Mesothelial cell of epicardium (in vitro differentiated cells): ENCODE data around the gene ATP6V0E1. TPM values are rescaled to one million over a fixed set of nuclear protein-coding genes. Genes with fewer than 3 reads are reported as not detected.

Experiments
- DNase-seq, 2 experiments: peaks; one replicate each; pipeline ENCODE4 v3.0.0; 2021; ENCODE audit warnings: low spot score in 2 of 2; ENCODE audit not compliant: unreplicated experiment in 2 of 2
- H3K27ac Mint-ChIP-seq: 2 replicates; pipeline ENCODE4 v1.8.0; 2021; ENCODE audit warnings: mixed read lengths
- H3K27me3 Mint-ChIP-seq: 2 replicates; pipeline ENCODE4 v1.8.0; 2021; ENCODE audit warnings: low read depth, mixed read lengths
- H3K36me3 Mint-ChIP-seq: 2 replicates; pipeline ENCODE4 v1.8.0; 2021; ENCODE audit warnings: mixed read lengths
- H3K4me1 Mint-ChIP-seq: 2 replicates; pipeline ENCODE4 v1.8.0; 2021; ENCODE audit warnings: mixed read lengths
- H3K4me3 Mint-ChIP-seq: 2 replicates; pipeline ENCODE4 v1.8.0; 2021; ENCODE audit warnings: mild to moderate bottlenecking, moderate library complexity, mixed read lengths
- H3K9me3 Mint-ChIP-seq: 2 replicates; pipeline ENCODE4 v1.8.0; 2021; ENCODE audit warnings: mixed read lengths
- CTCF ChIP-seq: fragments of 200-600 bp; sonication (generic); IDR thresholded peaks from one replicate; pipeline ENCODE4 v1.5.0; 2021; ENCODE audit warnings: antibody characterized with exemption; ENCODE audit not compliant: unreplicated experiment
- total RNA-seq: library from RNA; stranded (reverse); gene quantifications from 3 replicates; pipeline ENCODE4 v1.2.1, GENCODE V29; 2021

Gene ATP6V0E1
- total RNA-seq, 1 donor from 2014 or later = 116 TPM

DNA sequence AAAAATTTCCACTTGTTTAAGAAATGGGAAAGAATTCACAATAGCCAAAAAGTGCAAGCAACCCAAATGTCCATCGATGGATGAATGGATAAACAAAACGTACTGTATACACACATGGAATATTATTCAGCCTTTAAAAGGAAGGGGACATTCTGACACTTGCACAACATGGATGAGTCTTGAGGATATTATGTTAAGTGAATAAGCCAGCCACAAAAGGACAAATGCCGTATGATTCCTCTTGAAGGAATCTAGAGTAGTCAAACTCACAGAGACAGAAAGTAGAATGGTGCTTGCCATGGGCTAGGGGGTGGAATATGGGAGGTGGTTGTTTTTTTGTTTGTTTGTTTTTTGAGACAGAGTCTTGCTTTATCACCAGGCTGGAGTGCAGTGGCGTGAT, 3.8 kb upstream of the ATP6V0E1 start:
- DNase-seq = no peak

GRCh38 chr5:172981931-172982330, 1.6 kb upstream of the ATP6V0E1 start:
- Mint-ChIP-seq H3K4me3 (no peak overlapping the region), H3K36me3 (peaks cover 4% of the 10 kb centered on the region), H3K9me3 (no peaks in the 10 kb centered on the region), H3K27me3 (peaks cover 3% of the 10 kb centered on the region), H3K27ac (no peak overlapping the region), H3K4me1 (peaks cover 10% of the 10 kb centered on the region)
- DNase-seq = no peak
- TF ChIP-seq CTCF = no peak

More for the DNA sequence above, 3.8 kb upstream of the ATP6V0E1 start:
- no peaks in the 10 kb centered on the region for H3K36me3 Mint-ChIP-seq
- H3K4me3 Mint-ChIP-seq = no peak overlapping the region
- no peaks in the 10 kb centered on the region for H3K9me3 Mint-ChIP-seq
- peaks cover 5% of the 10 kb centered on the region for H3K4me1 Mint-ChIP-seq
- H3K27ac Mint-ChIP-seq = no peak overlapping the region
- peaks cover 20% of the 10 kb centered on the region for H3K27me3 Mint-ChIP-seq
- TF ChIP-seq CTCF = no peak

DNA sequence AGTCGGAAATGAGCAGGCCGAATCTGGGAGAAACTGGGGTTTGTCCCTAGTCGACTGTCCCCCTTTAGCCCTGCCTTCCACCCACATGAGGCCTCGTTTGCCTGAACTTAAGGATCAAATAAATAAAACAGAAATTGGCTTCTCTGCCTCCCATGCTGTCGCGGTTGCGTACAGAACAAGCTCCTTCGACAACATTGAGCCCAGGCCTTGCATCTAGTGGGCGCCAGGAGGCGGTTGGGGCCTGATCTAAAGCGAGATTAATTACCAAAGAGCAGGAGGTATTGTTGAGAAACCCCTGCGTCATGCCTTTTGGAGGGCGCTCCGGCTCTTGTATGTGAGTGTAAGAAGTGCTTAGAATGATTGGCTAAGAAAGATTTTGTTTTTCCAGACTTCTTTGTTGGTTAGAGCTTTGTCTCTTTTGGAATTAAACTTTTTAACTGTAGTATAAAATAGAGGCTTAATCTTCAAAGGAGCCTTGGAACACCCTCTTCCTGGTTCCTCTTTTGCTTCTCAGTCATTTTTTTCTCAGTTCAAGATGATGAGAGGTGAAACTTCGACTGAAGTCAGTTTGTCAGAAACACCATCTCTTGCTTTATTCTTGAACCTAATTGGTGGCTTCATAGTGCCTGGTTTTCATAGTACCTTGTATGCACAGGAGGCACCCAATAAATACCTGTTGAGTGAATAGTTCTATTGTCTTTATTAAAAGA, 828 bp downstream of the ATP6V0E1 start:
- Mint-ChIP-seq H3K36me3 (peaks cover 6% of the 10 kb centered on the region), H3K9me3 (no peaks in the 10 kb centered on the region), H3K4me1 (peaks cover 10% of the 10 kb centered on the region), H3K27ac (peak overlapping the region; percentile 99), H3K27me3 (no peaks in the 10 kb centered on the region), H3K4me3 (peak overlapping the region; percentile 97)
- TF ChIP-seq CTCF = no peak
- peak; percentile 42 to 67 for DNase-seq

GRCh38 chr5:172985596-172985995, 2.0 kb downstream of the ATP6V0E1 start:
- no peak for TF ChIP-seq CTCF

DNA sequence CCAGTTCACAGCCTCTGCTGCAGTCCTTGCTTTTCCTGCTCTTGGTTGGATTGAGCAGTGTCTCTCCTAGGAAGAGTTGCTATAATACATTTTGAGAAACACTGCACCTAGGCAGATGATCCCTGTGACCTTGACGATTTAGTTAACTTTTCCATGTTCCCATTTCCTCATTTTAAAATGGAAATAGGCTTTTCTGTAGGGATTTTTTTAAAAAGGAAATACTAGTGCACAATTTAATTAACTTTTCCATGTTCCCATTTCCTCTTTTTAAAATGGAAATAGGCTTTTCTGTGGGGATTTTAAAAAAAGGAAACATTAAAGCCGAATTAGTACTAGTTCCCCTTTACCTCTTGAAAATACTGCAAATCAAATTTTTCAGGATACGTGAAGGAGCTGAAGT, 4.7 kb downstream of the ATP6V0E1 start:
- H3K36me3 Mint-ChIP-seq = peaks cover 15% of the 10 kb centered on the region
- no peak for TF ChIP-seq CTCF
- no peak overlapping the region for H3K4me3 Mint-ChIP-seq
- H3K9me3 Mint-ChIP-seq = no peaks in the 10 kb centered on the region
- DNase-seq = no peak
- no peaks in the 10 kb centered on the region for H3K27me3 Mint-ChIP-seq
- no peak overlapping the region for H3K27ac Mint-ChIP-seq
- peaks cover 10% of the 10 kb centered on the region for H3K4me1 Mint-ChIP-seq

More at GRCh38 chr5:172985596-172985995, 2.0 kb downstream of the ATP6V0E1 start:
- no peaks in the 10 kb centered on the region for H3K27me3 Mint-ChIP-seq
- peak overlapping the region; percentile 87 for H3K27ac Mint-ChIP-seq
- no peaks in the 10 kb centered on the region for H3K9me3 Mint-ChIP-seq
- DNase-seq = no peak
- H3K4me1 Mint-ChIP-seq = peaks cover 10% of the 10 kb centered on the region
- H3K4me3 Mint-ChIP-seq = peak overlapping the region; percentile 58
- H3K36me3 Mint-ChIP-seq = peaks cover 6% of the 10 kb centered on the region

- H3K36me3 Mint-ChIP-seq = peaks cover 23% of the 10 kb centered on the region
- DNase-seq = no peak
- H3K4me1 Mint-ChIP-seq = peaks cover 3% of the 10 kb centered on the region
- H3K27me3 Mint-ChIP-seq = no peaks in the 10 kb centered on the region
- H3K27ac Mint-ChIP-seq = no peak overlapping the region
- no peaks in the 10 kb centered on the region for H3K9me3 Mint-ChIP-seq
- H3K4me3 Mint-ChIP-seq = no peak overlapping the region
- no peak for TF ChIP-seq CTCF
Measured at GRCh38 chr5:172990776-172991175, 7.2 kb downstream of the ATP6V0E1 start.
